ENCODE results near the gene SLC6A11. TPM values are rescaled to one million over a fixed set of nuclear protein-coding genes. Genes with fewer than 3 reads are reported as not detected.

The SLC6A11 gene
- total and polyA plus RNA-seq, 2 of the 8 experiments (the other 6 are each of a cell fraction or from before 2014, with no cell fraction given), result 0.78 to 1.5 TPM

DNA sequence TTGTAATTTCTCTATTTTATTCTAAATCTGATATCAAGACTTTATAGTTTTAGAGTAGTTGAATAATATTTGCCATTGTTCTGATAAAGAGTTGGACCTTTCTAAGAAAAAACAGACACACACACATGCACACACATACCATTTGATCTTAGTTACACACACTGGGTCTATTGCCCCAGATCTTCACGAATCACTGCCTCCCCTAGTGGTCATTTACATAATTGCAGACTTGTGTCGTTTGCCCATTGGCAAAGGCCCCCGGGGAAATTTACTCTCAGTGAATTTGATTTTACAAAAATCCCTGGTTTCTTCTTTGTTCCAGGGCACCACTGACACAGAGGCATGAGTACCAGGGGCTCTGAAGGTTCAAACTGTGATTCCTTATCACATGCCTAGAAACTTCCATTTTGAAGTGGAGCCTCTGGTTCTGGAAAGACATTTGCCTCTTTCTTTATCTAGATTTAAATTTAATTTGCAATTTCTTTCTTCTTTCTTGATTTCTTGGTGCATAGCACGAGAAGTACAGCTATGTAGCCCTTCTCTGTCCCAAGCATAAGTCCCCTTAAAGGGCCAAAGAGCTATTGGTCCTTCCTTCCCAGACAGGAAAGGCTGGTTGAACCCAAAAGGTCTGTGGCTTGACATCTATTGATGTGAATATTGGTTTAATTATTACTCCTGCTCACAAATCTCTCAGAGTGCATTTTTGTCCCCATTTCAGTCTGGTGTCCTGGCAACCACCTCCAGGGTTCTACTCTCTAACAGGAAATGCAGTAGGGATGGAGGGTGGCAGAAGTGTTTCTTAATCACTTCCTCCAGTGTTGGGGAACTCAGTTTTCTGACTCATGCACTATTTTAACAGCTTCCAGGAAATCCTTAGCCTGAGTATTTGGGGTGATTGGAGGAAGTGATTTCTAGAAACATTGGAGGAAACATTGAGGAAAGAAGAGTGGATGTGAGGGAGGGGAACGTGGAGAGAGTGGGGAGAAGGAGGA lies 32.4 kb upstream of the SLC6A11 start:
- no peak overlapping the region for H2AK5ac ChIP-seq (ENCODE audit: low read depth, low read length)
- H3K4me3 ChIP-seq (ENCODE audit: extremely low read depth in 1 of 4, insufficient read depth in 2 of 4, low read depth in 3 of 4, low read length in 4 of 4), result no peak overlapping the region
- H3K9me3 ChIP-seq (ENCODE audit: insufficient read depth in 2 of 2, low read depth in 1 of 2, low read length in 1 of 2), result no peaks in the 10 kb centered on the region
- H3K79me1 ChIP-seq (ENCODE audit: low read depth, low read length), result no peaks in the 10 kb centered on the region
- no peak overlapping the region for H3K23ac ChIP-seq (ENCODE audit: insufficient read length)
- 32 to 100% methylated on average over 1 to 5 of the region's 5 CpGs for WGBS, 2 experiments (ENCODE audit: extremely low coverage in 1 of 2, insufficient coverage in 1 of 2, insufficient read length in 1 of 2, insufficient replicate concordance in 2 of 2, low coverage in 1 of 2, low lambda C conversion rate in 2 of 2, missing lambda C conversion rate in 1 of 2)
- CTCF ChIA-PET (ENCODE audit: partially characterized antibody), result interaction anchor here (0.6 to 4.7 kb wide), 25 partner anchors 8 to 363 kb away, joined by 3 to 52 read pairs (median 4); partner anchors contain the start of gene SLC6A11
- H2BK15ac ChIP-seq (ENCODE audit: low read length), result no peak overlapping the region
- no peak overlapping the region for H4K91ac ChIP-seq (replicated peaks; ENCODE audit: insufficient read length, low read length)
- no peaks in the 10 kb centered on the region for H3K79me2 ChIP-seq (ENCODE audit: control insufficient read depth in 1 of 2, insufficient read depth in 2 of 2, low read length in 2 of 2)
- no peaks in the 10 kb centered on the region for H4K20me1 ChIP-seq (replicated peaks in 1 of 2; ENCODE audit: control insufficient read depth in 1 of 2, insufficient read depth in 2 of 2, low read length in 2 of 2)
- H3K18ac ChIP-seq (ENCODE audit: extremely low read depth, low read length), result no peak overlapping the region
- H2BK20ac ChIP-seq (ENCODE audit: low read length), result no peak overlapping the region
- no peak overlapping the region for H4K8ac ChIP-seq (ENCODE audit: extremely low read depth, insufficient read depth, low read length)
- no peak overlapping the region for H3K9ac ChIP-seq (replicated peaks in 1 of 4; ENCODE audit: extremely low read depth in 1 of 4, low read depth in 3 of 4, low read length in 3 of 4)
- H3K27me3 ChIP-seq (replicated peaks in 1 of 4; ENCODE audit: control insufficient read depth in 3 of 4, extremely low read depth in 1 of 4, insufficient read depth in 3 of 4, low read length in 3 of 4), result no peaks in the 10 kb centered on the region; a peak in 1 of 7 replicates
- no peak overlapping the region for H3K14ac ChIP-seq (ENCODE audit: insufficient read length)
- no peak overlapping the region for H3K56ac ChIP-seq (replicated peaks; ENCODE audit: insufficient read length, low read depth, low read length)
- DNase-seq (ENCODE audit: low read depth in 1 of 2, low spot score in 2 of 2), result peak; percentile 5 to 66
- no peak overlapping the region for H3K4me2 ChIP-seq (ENCODE audit: insufficient read depth in 1 of 2, low read depth in 2 of 2, low read length in 2 of 2)
- peak; percentile 83 for FAIRE-seq
- no peak overlapping the region for H3K4ac ChIP-seq (replicated peaks; ENCODE audit: insufficient read length, low read depth, low read length)
- POLR2A ChIA-PET (ENCODE audit: partially characterized antibody), result no interaction called here
- no peak overlapping the region for H2BK120ac ChIP-seq (replicated peaks; ENCODE audit: low read depth, low read length)
- H3K23me2 ChIP-seq (ENCODE audit: low read depth, low read length), result no peaks in the 10 kb centered on the region
- no peaks in the 10 kb centered on the region for H3K4me1 ChIP-seq (replicated peaks in 1 of 4; ENCODE audit: control insufficient read depth in 3 of 4, insufficient read depth in 4 of 4, low read length in 3 of 4)
- no peak overlapping the region for H2BK5ac ChIP-seq (ENCODE audit: low read depth, low read length)
- no peak overlapping the region for H3K27ac ChIP-seq (ENCODE audit: low read depth, low read length)
- H3K36me3 ChIP-seq (ENCODE audit: control insufficient read depth in 2 of 4, insufficient read depth in 4 of 4, low read length in 3 of 4), result no peaks in the 10 kb centered on the region
- TF ChIP-seq RAD21 (IDR thresholded peaks at IDR 0.05 in 1 of 2, conservative IDR thresholded peaks at IDR 0.05 in 1 of 2; ENCODE audit: low read depth in 2 of 2, low read length in 2 of 2), result peak; percentile 56 to 69
- no peak for TF ChIP-seq ZNF274 (IDR thresholded peaks at IDR 0.05; ENCODE audit: borderline replicate concordance, extremely low read depth, low read length)
- no peak for TF ChIP-seq CEBPB (IDR thresholded peaks at IDR 0.05; ENCODE audit: low read depth, low read length)
- TF ChIP-seq, protein P1, sequence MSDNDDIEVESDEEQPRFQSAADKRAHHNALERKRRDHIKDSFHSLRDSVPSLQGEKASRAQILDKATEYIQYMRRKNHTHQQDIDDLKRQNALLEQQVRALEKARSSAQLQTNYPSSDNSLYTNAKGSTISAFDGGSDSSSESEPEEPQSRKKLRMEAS (IDR thresholded peaks at IDR 0.05), result no peak
- TF ChIP-seq, protein P2, sequence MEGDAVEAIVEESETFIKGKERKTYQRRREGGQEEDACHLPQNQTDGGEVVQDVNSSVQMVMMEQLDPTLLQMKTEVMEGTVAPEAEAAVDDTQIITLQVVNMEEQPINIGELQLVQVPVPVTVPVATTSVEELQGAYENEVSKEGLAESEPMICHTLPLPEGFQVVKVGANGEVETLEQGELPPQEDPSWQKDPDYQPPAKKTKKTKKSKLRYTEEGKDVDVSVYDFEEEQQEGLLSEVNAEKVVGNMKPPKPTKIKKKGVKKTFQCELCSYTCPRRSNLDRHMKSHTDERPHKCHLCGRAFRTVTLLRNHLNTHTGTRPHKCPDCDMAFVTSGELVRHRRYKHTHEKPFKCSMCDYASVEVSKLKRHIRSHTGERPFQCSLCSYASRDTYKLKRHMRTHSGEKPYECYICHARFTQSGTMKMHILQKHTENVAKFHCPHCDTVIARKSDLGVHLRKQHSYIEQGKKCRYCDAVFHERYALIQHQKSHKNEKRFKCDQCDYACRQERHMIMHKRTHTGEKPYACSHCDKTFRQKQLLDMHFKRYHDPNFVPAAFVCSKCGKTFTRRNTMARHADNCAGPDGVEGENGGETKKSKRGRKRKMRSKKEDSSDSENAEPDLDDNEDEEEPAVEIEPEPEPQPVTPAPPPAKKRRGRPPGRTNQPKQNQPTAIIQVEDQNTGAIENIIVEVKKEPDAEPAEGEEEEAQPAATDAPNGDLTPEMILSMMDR (IDR thresholded peaks at IDR 0.05; ENCODE audit: control extremely low read depth in 1 of 3, insufficient read depth in 1 of 3, low read depth in 1 of 3, low read length in 3 of 3), result peak; percentile 44 to 76 (median 69)
- H2BK12ac ChIP-seq (ENCODE audit: low read depth, low read length), result no peak overlapping the region
- H4K5ac ChIP-seq (ENCODE audit: insufficient read length, low read depth, low read length), result no peak overlapping the region
- no peak overlapping the region for H2AFZ ChIP-seq (ENCODE audit: low read length)

Measured in H1 (cell line).